A673 (cell line): Measurements from ENCODE around the gene IBA57. TPM values are rescaled to one million over a fixed set of nuclear protein-coding genes. Genes with fewer than 3 reads are reported as not detected.
"Not testable (repeated sequence)": the region's sequence is repeated elsewhere in the genome, so short reads cannot be mapped to it uniquely, and the experiment has no call there.

Experiments used
- BruUV-seq: library from RNA; stranded (reverse); fragments of 400-500 nt; replicated peaks from 2 replicates; lab custom pipeline; 2021; lab: Mats Ljungman, UMichigan
- CTCF ChIA-PET: fragments of 300-600 bp; sonication (Branson Sonifier 250); formaldehyde crosslinking; loops from one replicate; lab custom pipeline; 2022; ENCODE audit warnings: antibody characterized with exemption; lab: Charles Lee
- POLR2A ChIA-PET: fragments of 300-600 bp; sonication (Branson Sonifier 250); formaldehyde crosslinking; loops from one replicate; lab custom pipeline; 2022; ENCODE audit warnings: antibody characterized with exemption; ENCODE audit not compliant: low non-redundant PET; lab: Charles Lee
- DNase-seq: peaks from one replicate; pipeline ENCODE4 v3.0.0-alpha.2; 2015; ENCODE audit warnings: low spot score
- H3K27ac ChIP-seq: fragments of 200-600 bp; sonication (generic); 2 replicates; pipeline ENCODE4 v1.5.1; 2016; ENCODE audit warnings: mixed run types, low read depth, mild to moderate bottlenecking, mixed read lengths, antibody characterized with exemption, low read length; ENCODE audit not compliant: poor library complexity, severe bottlenecking
- H3K27me3 ChIP-seq: fragments of 200-600 bp; sonication (generic); replicated peaks from 2 replicates; pipeline ENCODE4 v1.6.1; 2017; ENCODE audit warnings: mixed run types, low read depth, mild to moderate bottlenecking, mixed read lengths, antibody characterized with exemption, low read length; ENCODE audit not compliant: insufficient read depth, poor library complexity
- H3K36me3 ChIP-seq: fragments of 200-600 bp; sonication (generic); 2 replicates; pipeline ENCODE4 v1.6.1; 2016; ENCODE audit warnings: mixed run types, mild to moderate bottlenecking, mixed read lengths, antibody characterized with exemption, low read length; ENCODE audit not compliant: insufficient read depth, poor library complexity, severe bottlenecking
- H3K4me1 ChIP-seq: fragments of 200-600 bp; sonication (generic); 2 replicates; pipeline ENCODE4 v1.6.1; 2017; ENCODE audit warnings: mixed run types, mild to moderate bottlenecking, mixed read lengths, antibody characterized with exemption, low read length; ENCODE audit not compliant: insufficient read depth, poor library complexity, severe bottlenecking
- H3K4me3 ChIP-seq: fragments of 200-600 bp; sonication (generic); 2 replicates; pipeline ENCODE4 v1.5.1; 2016; ENCODE audit warnings: low read depth, mixed run types, mild to moderate bottlenecking, mixed read lengths, low read length; ENCODE audit not compliant: poor library complexity, severe bottlenecking
- H3K9me3 ChIP-seq: fragments of 200-600 bp; sonication (generic); 2 replicates; pipeline ENCODE4 v1.6.1; 2016; ENCODE audit warnings: mixed run types, low read depth, mild to moderate bottlenecking, mixed read lengths, antibody characterized with exemption, low read length; ENCODE audit not compliant: poor library complexity, severe bottlenecking
- EZH2 ChIP-seq: fragments of 200-600 bp; sonication (generic); IDR thresholded peaks from 2 replicates; pipeline ENCODE4 v1.6.1; 2017; ENCODE audit warnings: borderline replicate concordance, low read depth, mild to moderate bottlenecking, mixed read lengths, antibody characterized with exemption, low read length; ENCODE audit not compliant: poor library complexity, severe bottlenecking
- intact Hi-C: fragments of 100-400 bp; cut with micrococcal nuclease; formaldehyde crosslinking; loops from one replicate; pipeline ENCODE4 v1.10.0; 2022; ENCODE audit not compliant: unreplicated experiment
- total RNA-seq: library from RNA; stranded (reverse); gene quantifications from 2 replicates; pipeline ENCODE4 v1.2.3, GENCODE V29; 2021
- TF ChIP-seq, protein P1 (sequence below): fragments of 300-800, 200-600 bp; sonication (generic); conservative IDR thresholded peaks from 2 replicates; pipeline ENCODE4 v1.5.1; 2017; ENCODE audit warnings: low read depth, mild to moderate bottlenecking, antibody characterized with exemption, low read length, moderate library complexity, mixed read lengths

IBA57 gene
- total RNA-seq, 1 experiment from 2014 or later: 12.1 TPM

DNA sequence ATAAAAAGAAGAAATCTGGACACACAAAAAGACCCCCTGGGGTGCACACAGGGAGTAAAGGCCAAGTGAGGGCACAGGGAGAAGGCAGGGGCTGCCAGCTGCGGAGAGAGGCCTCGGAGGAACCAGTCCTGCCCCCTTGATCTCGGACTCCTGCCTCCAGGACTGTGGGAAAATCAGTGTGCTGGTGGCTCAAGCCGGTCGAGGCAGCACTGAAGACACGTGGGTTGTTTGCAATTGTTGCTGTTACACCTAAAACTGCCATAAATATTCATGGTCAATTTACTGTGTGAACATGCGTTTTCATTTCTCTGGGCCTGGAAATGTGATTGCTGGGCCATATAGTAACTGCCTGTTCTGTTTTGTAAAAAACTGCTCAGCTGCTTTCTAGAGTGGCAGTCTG lies 18.5 kb downstream of the IBA57 start:
- Histone ChIP-seq H3K9me3 (peaks cover 4% of the 10 kb centered on the region), H3K4me3 (no peak overlapping the region), H3K27ac (no peak overlapping the region), H3K27me3 (no peaks in the 10 kb centered on the region), H3K4me1 (no peaks in the 10 kb centered on the region), H3K36me3 (no peaks in the 10 kb centered on the region)
- intact Hi-C loops: no loop called here
- ChIA-PET POLR2A (no interaction called here), CTCF (no interaction called here)
- DNase-seq: no peak
- TF ChIP-seq, protein P1, sequence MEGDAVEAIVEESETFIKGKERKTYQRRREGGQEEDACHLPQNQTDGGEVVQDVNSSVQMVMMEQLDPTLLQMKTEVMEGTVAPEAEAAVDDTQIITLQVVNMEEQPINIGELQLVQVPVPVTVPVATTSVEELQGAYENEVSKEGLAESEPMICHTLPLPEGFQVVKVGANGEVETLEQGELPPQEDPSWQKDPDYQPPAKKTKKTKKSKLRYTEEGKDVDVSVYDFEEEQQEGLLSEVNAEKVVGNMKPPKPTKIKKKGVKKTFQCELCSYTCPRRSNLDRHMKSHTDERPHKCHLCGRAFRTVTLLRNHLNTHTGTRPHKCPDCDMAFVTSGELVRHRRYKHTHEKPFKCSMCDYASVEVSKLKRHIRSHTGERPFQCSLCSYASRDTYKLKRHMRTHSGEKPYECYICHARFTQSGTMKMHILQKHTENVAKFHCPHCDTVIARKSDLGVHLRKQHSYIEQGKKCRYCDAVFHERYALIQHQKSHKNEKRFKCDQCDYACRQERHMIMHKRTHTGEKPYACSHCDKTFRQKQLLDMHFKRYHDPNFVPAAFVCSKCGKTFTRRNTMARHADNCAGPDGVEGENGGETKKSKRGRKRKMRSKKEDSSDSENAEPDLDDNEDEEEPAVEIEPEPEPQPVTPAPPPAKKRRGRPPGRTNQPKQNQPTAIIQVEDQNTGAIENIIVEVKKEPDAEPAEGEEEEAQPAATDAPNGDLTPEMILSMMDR: no peak
- TF ChIP-seq EZH2: no peak
- BruUV-seq: no TSS peak

DNA sequence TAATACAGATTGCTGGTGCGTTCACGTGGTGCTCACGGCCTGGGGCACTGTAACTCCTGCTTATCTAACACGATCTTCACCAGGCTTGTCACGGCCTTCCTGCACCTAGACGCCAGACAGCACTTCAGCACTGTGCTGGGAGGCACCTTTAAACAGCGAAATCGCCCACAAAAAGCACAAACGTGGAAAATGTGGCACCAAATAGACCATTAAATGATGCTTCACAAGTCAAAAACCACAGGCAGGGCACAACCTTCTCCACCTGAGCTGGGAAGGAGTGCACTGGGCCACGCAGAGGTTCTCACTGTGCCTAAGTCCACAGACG lies 20.0 kb downstream of the IBA57 start:
- intact Hi-C loops: no loop called here
- Histone ChIP-seq H3K36me3 (no peaks in the 10 kb centered on the region), H3K9me3 (peaks cover 4% of the 10 kb centered on the region), H3K4me3 (no peak overlapping the region), H3K27me3 (no peaks in the 10 kb centered on the region), H3K4me1 (no peaks in the 10 kb centered on the region), H3K27ac (no peak overlapping the region)
- TF ChIP-seq EZH2: no peak
- TF ChIP-seq, protein P1: no peak
- ChIA-PET POLR2A (no interaction called here), CTCF (no interaction called here)
- DNase-seq: no peak
- no TSS peak for BruUV-seq

DNA sequence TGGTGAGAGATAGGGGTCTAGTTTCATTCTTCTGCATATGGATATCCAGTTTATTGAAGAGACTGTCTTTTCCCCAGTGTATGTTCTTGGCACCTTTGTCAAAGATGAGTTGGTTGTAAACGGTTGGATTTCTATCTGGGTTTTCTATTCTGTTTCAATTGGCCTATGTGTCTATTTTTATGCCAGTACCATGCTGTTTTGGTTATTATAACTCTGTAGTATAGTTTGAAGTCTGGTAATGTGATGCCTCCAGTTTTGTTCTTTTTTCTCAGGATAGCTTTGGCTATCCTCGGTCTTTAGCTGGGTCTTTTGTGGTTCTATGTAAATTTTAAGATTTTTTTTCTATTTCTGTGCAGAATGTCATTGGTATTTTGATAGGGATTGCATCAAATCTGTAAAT lies 22.6 kb downstream of the IBA57 start:
- BruUV-seq: not testable (repeated sequence)

DNA sequence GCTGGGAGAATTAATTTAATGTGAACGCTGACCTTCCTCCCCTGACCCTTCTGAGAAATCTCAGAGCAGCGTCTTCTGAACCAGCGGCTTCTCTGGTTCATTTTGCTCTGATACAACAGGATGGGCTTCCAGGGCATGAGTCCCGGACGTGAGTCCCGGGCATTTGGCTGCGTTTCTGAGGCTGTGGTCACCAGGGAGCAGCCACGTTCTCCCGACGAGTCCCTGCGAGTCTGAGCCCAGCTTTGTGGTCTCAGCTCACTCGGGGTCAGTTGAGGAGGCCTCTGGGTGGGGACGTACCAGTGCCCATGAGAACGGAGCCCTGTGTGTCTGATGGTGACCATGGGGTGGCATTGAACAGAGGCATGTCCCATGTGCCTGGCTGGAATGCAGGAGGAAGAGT lies 24.6 kb downstream of the IBA57 start:
- CTCF ChIA-PET: no interaction called here
- no peak for DNase-seq
- Histone ChIP-seq H3K4me3 (no peak overlapping the region), H3K9me3 (peaks cover 4% of the 10 kb centered on the region), H3K36me3 (no peaks in the 10 kb centered on the region), H3K4me1 (no peaks in the 10 kb centered on the region), H3K27ac (no peak overlapping the region), H3K27me3 (no peaks in the 10 kb centered on the region)
- POLR2A ChIA-PET: no interaction called here
- intact Hi-C loops: no loop called here
- TF ChIP-seq, protein P1: no peak
- TF ChIP-seq EZH2: no peak
- no TSS peak for BruUV-seq

More for the DNA sequence above, 22.6 kb downstream of the IBA57 start:
- H3K4me3 ChIP-seq, CTCF ChIA-PET, H3K4me1 ChIP-seq, intact Hi-C loops, POLR2A ChIA-PET, DNase-seq, H3K27ac ChIP-seq, H3K9me3 ChIP-seq, H3K27me3 ChIP-seq, H3K36me3 ChIP-seq: not testable (repeated sequence)
